Activated naive CD4-positive, alpha-beta T cell treated with anti-CD3 and anti-CD28 coated beads, Interleukin-2, amount 50 U/mL, for 24 hours (primary cell): Measurements from ENCODE around the gene ARHGEF26.

ENCODE experiments used
- H3K27ac Mint-ChIP-seq: one replicate; pipeline ENCODE4 v1.8.0; 2021; ENCODE audit warnings: mild to moderate bottlenecking, mixed read lengths
- H3K27me3 Mint-ChIP-seq: one replicate; pipeline ENCODE4 v1.8.0; 2021; ENCODE audit warnings: mixed read lengths
- H3K36me3 Mint-ChIP-seq: one replicate; pipeline ENCODE4 v1.8.0; 2021; ENCODE audit warnings: mixed read lengths
- H3K4me1 Mint-ChIP-seq: one replicate; pipeline ENCODE4 v1.8.0; 2021; ENCODE audit warnings: mixed read lengths
- H3K4me3 Mint-ChIP-seq: one replicate; pipeline ENCODE4 v1.8.0; 2021; ENCODE audit warnings: mild to moderate bottlenecking, mixed read lengths
- H3K9me3 Mint-ChIP-seq: one replicate; pipeline ENCODE4 v1.8.0; 2021; ENCODE audit warnings: mixed read lengths

ARHGEF26 gene

DNA sequence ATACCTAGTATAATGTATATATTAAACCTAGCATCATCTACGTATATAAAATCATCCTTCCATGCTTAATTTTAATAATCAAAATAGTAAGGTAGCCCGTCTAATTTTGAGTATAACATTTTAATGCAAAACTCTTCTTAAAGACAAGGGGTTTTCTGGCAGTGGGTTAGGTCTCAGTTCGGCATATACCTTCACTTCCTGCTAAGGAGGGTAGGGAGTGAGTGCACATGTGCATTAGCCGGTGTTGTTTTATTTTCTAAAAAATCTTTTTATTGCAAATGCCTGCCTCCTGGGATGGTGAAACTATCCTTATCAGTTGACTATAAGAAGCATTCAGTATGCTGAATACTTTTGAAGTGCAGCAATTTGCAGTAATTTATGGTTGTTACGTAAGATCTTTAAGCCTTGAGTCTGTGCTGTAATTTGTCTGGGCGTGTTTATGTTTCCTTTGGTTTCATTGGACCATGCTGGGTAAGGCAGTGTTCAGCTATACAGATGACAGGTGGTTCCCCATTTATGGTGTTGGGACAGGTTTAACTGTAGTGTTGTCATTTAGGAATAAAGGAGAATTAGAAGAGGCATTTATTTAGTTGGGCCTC is 11.7 kb downstream of the ARHGEF26 start:
- no peaks in the 10 kb centered on the region for H3K36me3 Mint-ChIP-seq
- peaks cover 6% of the 10 kb centered on the region for H3K27me3 Mint-ChIP-seq
- no peaks in the 10 kb centered on the region for H3K4me1 Mint-ChIP-seq
- no peaks in the 10 kb centered on the region for H3K9me3 Mint-ChIP-seq
- no peak overlapping the region for H3K27ac Mint-ChIP-seq
- no peak overlapping the region for H3K4me3 Mint-ChIP-seq

DNA sequence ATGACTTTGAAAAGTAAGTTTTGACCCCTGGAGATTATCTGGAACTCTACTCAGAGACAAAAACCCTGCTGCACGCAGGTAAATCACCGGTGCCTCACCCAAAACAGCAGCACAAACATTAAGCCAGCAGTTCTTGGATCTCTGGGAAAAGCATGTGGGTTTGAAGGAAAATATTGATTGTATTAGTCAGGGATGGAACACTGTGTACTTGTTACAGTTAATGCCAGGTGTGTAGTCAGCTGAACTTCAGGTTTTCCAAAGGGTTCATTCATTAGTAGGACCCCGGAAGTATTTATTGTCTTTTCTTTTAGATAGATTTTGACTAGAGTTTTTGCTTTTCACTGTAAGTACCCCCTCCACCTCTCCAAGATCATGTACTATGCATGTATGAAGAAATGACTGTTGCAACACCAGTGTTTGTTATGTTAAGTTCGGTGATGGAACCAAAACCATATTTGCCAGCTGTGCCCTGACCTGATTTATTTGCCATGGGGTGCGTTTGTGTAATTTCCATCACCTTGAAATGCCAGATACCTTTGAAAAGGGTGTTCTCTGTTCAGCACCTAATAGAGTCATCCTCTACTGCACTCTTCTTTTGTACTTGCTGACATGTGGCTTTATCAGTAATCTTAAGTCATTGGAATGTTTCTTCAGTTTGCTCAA is 14.5 kb downstream of the ARHGEF26 start:
- no peak overlapping the region for H3K4me3 Mint-ChIP-seq
- no peak overlapping the region for H3K27ac Mint-ChIP-seq
- peaks cover 7% of the 10 kb centered on the region for H3K27me3 Mint-ChIP-seq
- no peaks in the 10 kb centered on the region for H3K9me3 Mint-ChIP-seq
- no peaks in the 10 kb centered on the region for H3K36me3 Mint-ChIP-seq
- no peaks in the 10 kb centered on the region for H3K4me1 Mint-ChIP-seq

DNA sequence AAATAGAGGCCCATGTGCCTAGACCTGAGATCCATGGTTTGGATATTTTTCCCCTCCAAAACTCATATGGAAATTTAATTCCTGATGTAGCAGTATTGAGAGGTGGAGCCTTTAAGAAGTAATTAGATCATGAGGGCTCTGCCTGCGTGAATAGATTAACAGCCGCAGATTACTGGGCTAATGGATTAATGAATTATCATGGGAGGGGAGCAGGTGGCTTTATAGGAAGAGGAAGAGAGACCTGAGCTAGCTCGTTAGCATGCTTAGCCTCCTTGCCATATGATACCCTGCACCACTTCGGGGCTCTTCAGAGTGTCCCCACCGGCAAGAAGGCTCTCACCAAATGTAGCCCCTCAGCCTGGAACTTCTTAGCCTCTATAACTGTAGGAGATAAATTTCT is 15.8 kb downstream of the ARHGEF26 start:
- no peaks in the 10 kb centered on the region for H3K9me3 Mint-ChIP-seq
- no peaks in the 10 kb centered on the region for H3K36me3 Mint-ChIP-seq
- H3K27me3 Mint-ChIP-seq, result peaks cover 6% of the 10 kb centered on the region
- H3K4me3 Mint-ChIP-seq, result no peak overlapping the region
- H3K27ac Mint-ChIP-seq, result no peak overlapping the region
- H3K4me1 Mint-ChIP-seq, result no peaks in the 10 kb centered on the region

- H3K27me3 Mint-ChIP-seq, result peaks cover 7% of the 10 kb centered on the region
- H3K9me3 Mint-ChIP-seq, result no peaks in the 10 kb centered on the region
- H3K36me3 Mint-ChIP-seq, result no peaks in the 10 kb centered on the region
- no peak overlapping the region for H3K27ac Mint-ChIP-seq
- no peaks in the 10 kb centered on the region for H3K4me1 Mint-ChIP-seq
- no peak overlapping the region for H3K4me3 Mint-ChIP-seq
Measured at GRCh38 chr3:154139996-154140436, 18.8 kb downstream of the ARHGEF26 start.

GRCh38 chr3:154142608-154143007 is 21.4 kb downstream of the ARHGEF26 start:
- peaks cover 9% of the 10 kb centered on the region for H3K27me3 Mint-ChIP-seq
- no peak overlapping the region for H3K4me3 Mint-ChIP-seq
- H3K4me1 Mint-ChIP-seq, result no peaks in the 10 kb centered on the region
- H3K9me3 Mint-ChIP-seq, result no peaks in the 10 kb centered on the region
- no peak overlapping the region for H3K27ac Mint-ChIP-seq
- H3K36me3 Mint-ChIP-seq, result no peaks in the 10 kb centered on the region

GRCh38 chr3:154143873-154144272 is 22.7 kb downstream of the ARHGEF26 start:
- Mint-ChIP-seq H3K9me3 (no peaks in the 10 kb centered on the region), H3K4me1 (no peaks in the 10 kb centered on the region), H3K27me3 (peaks cover 6% of the 10 kb centered on the region), H3K36me3 (no peaks in the 10 kb centered on the region), H3K4me3 (no peak overlapping the region), H3K27ac (no peak overlapping the region)

GRCh38 chr3:154144825-154145465 is 23.8 kb downstream of the ARHGEF26 start:
- Mint-ChIP-seq H3K9me3 (no peaks in the 10 kb centered on the region), H3K27ac (no peak overlapping the region), H3K4me1 (no peaks in the 10 kb centered on the region), H3K36me3 (no peaks in the 10 kb centered on the region), H3K4me3 (no peak overlapping the region), H3K27me3 (peaks cover 6% of the 10 kb centered on the region)

GRCh38 chr3:154148541-154148940 is 27.4 kb downstream of the ARHGEF26 start:
- Mint-ChIP-seq H3K27me3 (peaks cover 7% of the 10 kb centered on the region), H3K36me3 (no peaks in the 10 kb centered on the region), H3K9me3 (no peaks in the 10 kb centered on the region), H3K27ac (no peak overlapping the region), H3K4me3 (no peak overlapping the region), H3K4me1 (no peaks in the 10 kb centered on the region)

- Mint-ChIP-seq H3K4me1 (no peaks in the 10 kb centered on the region), H3K27ac (no peak overlapping the region), H3K4me3 (no peak overlapping the region)
Measured at GRCh38 chr3:154149286-154149685, 28.1 kb downstream of the ARHGEF26 start.

GRCh38 chr3:154151969-154152368 is 30.8 kb downstream of the ARHGEF26 start:
- Mint-ChIP-seq H3K36me3 (no peaks in the 10 kb centered on the region), H3K4me3 (no peak overlapping the region), H3K27ac (no peak overlapping the region), H3K9me3 (no peaks in the 10 kb centered on the region), H3K27me3 (peaks cover 14% of the 10 kb centered on the region), H3K4me1 (no peaks in the 10 kb centered on the region)

More at GRCh38 chr3:154149286-154149685, 28.1 kb downstream of the ARHGEF26 start:
- H3K36me3 Mint-ChIP-seq, result no peaks in the 10 kb centered on the region
- no peaks in the 10 kb centered on the region for H3K9me3 Mint-ChIP-seq
- H3K27me3 Mint-ChIP-seq, result peaks cover 8% of the 10 kb centered on the region

- H3K36me3 Mint-ChIP-seq, result no peaks in the 10 kb centered on the region
- H3K9me3 Mint-ChIP-seq, result no peaks in the 10 kb centered on the region
- H3K4me3 Mint-ChIP-seq, result no peak overlapping the region
- no peaks in the 10 kb centered on the region for H3K4me1 Mint-ChIP-seq
- no peak overlapping the region for H3K27ac Mint-ChIP-seq
- peaks cover 14% of the 10 kb centered on the region for H3K27me3 Mint-ChIP-seq
Measured at GRCh38 chr3:154152741-154153140, 31.6 kb downstream of the ARHGEF26 start.

DNA sequence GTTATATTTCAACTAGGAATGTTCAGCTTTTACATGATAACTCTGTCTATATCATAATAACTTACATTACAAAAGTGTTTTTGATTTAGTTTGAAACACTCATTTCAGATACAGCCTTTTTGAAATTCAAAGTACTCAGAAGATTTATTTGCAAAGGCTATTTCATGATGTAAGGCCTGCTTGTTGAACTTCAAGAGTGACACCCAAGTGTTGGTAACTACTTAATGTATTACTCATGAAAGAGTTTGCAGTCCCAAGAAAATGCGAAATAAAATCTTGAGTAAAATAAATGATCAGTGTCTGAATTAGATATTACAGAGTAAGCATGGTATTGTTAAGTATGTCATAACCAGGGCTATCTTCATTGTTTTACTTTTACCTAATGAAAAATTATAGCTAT is 35.3 kb downstream of the ARHGEF26 start:
- H3K4me1 Mint-ChIP-seq, result no peaks in the 10 kb centered on the region
- H3K36me3 Mint-ChIP-seq, result no peaks in the 10 kb centered on the region
- peaks cover 14% of the 10 kb centered on the region for H3K27me3 Mint-ChIP-seq
- no peak overlapping the region for H3K27ac Mint-ChIP-seq
- H3K9me3 Mint-ChIP-seq, result no peaks in the 10 kb centered on the region
- H3K4me3 Mint-ChIP-seq, result no peak overlapping the region

DNA sequence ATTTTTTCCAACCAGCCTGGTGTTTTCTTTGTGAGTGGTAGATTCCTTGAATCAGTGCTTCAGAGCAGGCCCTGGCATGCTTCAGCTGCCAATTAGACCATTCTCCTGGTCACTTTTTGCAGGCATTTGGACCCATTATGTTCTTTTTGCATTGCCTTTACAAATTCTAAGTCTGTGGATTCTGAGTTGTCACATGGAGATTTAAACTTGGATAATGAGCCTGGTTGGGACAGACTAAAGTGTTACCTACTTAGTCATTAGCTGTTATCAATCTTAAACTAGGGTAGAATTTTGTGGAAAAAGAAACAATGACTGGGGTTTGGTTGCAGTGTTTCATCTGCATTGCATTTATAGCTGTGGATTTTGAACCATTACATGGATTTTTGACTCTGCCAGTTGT is 40.6 kb downstream of the ARHGEF26 start:
- no peaks in the 10 kb centered on the region for H3K4me1 Mint-ChIP-seq
- H3K27ac Mint-ChIP-seq, result no peak overlapping the region
- no peaks in the 10 kb centered on the region for H3K9me3 Mint-ChIP-seq
- H3K4me3 Mint-ChIP-seq, result no peak overlapping the region
- no peaks in the 10 kb centered on the region for H3K36me3 Mint-ChIP-seq
- peaks cover 7% of the 10 kb centered on the region for H3K27me3 Mint-ChIP-seq

GRCh38 chr3:154164387-154164786 is 43.2 kb downstream of the ARHGEF26 start:
- no peak overlapping the region for H3K4me3 Mint-ChIP-seq
- no peaks in the 10 kb centered on the region for H3K36me3 Mint-ChIP-seq
- H3K27ac Mint-ChIP-seq, result no peak overlapping the region
- peaks cover 10% of the 10 kb centered on the region for H3K27me3 Mint-ChIP-seq
- H3K9me3 Mint-ChIP-seq, result no peaks in the 10 kb centered on the region
- H3K4me1 Mint-ChIP-seq, result no peaks in the 10 kb centered on the region

- H3K27ac Mint-ChIP-seq, result no peak overlapping the region
- H3K9me3 Mint-ChIP-seq, result no peaks in the 10 kb centered on the region
Measured at GRCh38 chr3:154168998-154169795, 48.0 kb downstream of the ARHGEF26 start.

GRCh38 chr3:154169796-154170110 is 48.6 kb downstream of the ARHGEF26 start:
- no peak overlapping the region for H3K4me3 Mint-ChIP-seq
- no peaks in the 10 kb centered on the region for H3K4me1 Mint-ChIP-seq
- peaks cover 7% of the 10 kb centered on the region for H3K27me3 Mint-ChIP-seq
- H3K36me3 Mint-ChIP-seq, result no peaks in the 10 kb centered on the region
- no peak overlapping the region for H3K27ac Mint-ChIP-seq
- no peaks in the 10 kb centered on the region for H3K9me3 Mint-ChIP-seq

More at GRCh38 chr3:154168998-154169795, 48.0 kb downstream of the ARHGEF26 start:
- Mint-ChIP-seq H3K36me3 (no peaks in the 10 kb centered on the region), H3K4me1 (no peaks in the 10 kb centered on the region), H3K4me3 (no peak overlapping the region), H3K27me3 (peaks cover 7% of the 10 kb centered on the region)
